Kidney (tissue), 14 donors: Measurements from ENCODE around the gene NCAN. TPM values are rescaled to one million over a fixed set of nuclear protein-coding genes. Genes with fewer than 3 reads are reported as not detected.

Experiments
- DNase-seq, 5 donors: peaks; one replicate each; pipeline ENCODE4 v3.0.0-alpha.2; 2013 to 2020
- FAIRE-seq: peaks from 2 replicates; lab custom pipeline; 2012; peaks lifted over from hg19 to GRCh38; lab: Jason Lieb, UNC
- H3K27ac ChIP-seq, 2 donors: one replicate each; pipeline ENCODE4 v1.7.0; 2013; ENCODE audit warnings: low read depth in 2 of 2, low read length in 2 of 2, inconsistent platforms in 1 of 2
- H3K27me3 ChIP-seq: one replicate; pipeline ENCODE4 v1.7.1; 2013; ENCODE audit warnings: low read length, inconsistent platforms; ENCODE audit not compliant: control insufficient read depth, insufficient read depth
- H3K36me3 ChIP-seq, 3 donors: one replicate each; pipeline versions ENCODE4 v1.7.0 to v1.7.1; 2013; ENCODE audit warnings: low read length in 3 of 3, control low read depth in 1 of 3, inconsistent platforms in 1 of 3; ENCODE audit not compliant: insufficient read depth in 3 of 3, control insufficient read depth in 2 of 3
- H3K4me1 ChIP-seq, 3 donors: one replicate each; pipeline versions ENCODE4 v1.7.0 to v1.7.1; 2013; ENCODE audit warnings: low read length in 3 of 3, inconsistent platforms in 1 of 3, low read depth in 1 of 3; ENCODE audit not compliant: control insufficient read depth in 2 of 3, insufficient read depth in 2 of 3
- H3K4me3 ChIP-seq, 3 donors: one replicate each; pipeline versions ENCODE4 v1.7.0 to v1.8.1; 2013; ENCODE audit warnings: low read length in 3 of 3, control low read depth in 1 of 3, inconsistent platforms in 1 of 3
- H3K9ac ChIP-seq, 3 donors: one replicate each; pipeline versions ENCODE4 v1.7.0 to v1.7.1; 2013; ENCODE audit warnings: low read length in 3 of 3, control low read depth in 1 of 3, inconsistent platforms in 1 of 3
- H3K9me3 ChIP-seq, 3 donors: one replicate each; pipeline versions ENCODE4 v1.7.0 to v1.7.1; 2013; ENCODE audit warnings: low read length in 3 of 3, control low read depth in 1 of 3, inconsistent platforms in 1 of 3; ENCODE audit not compliant: control insufficient read depth in 2 of 3, insufficient read depth in 1 of 3
- intact Hi-C: fragments of 100-400 bp; cut with DNase I; formaldehyde crosslinking; loops from one replicate; pipeline ENCODE4 v1.11.1; 2022
- polyA plus RNA-seq: library from polyadenylated mRNA; stranded (reverse); fragments of 350-450 nt; fragmentation: Illumina TruSeq; extraction: RNeasy Lipid Tissue Mini Kit (QIAGEN cat#74804); gene quantifications from one replicate; pipeline ENCODE4 v1.2.3, GENCODE V29; 2014; ENCODE audit warnings: low read depth, low replicate concordance; ENCODE audit not compliant: insufficient read depth
- total RNA-seq: library from RNA; stranded (reverse); fragmentation: NEBNext Ultra II Directional; extraction: Animal tissue kit (Norgen Biotek cat#: 25700); gene quantifications from one replicate; pipeline ENCODE4 v1.2.1, GENCODE V29; 2021
- TF ChIP-seq, protein P1 (sequence below): IDR thresholded peaks from 3 replicates; pipeline ENCODE4 v1.5.1; 2012; ENCODE audit warnings: mild to moderate bottlenecking, moderate library complexity, borderline replicate concordance; ENCODE audit not compliant: insufficient read depth; ENCODE audit errors: extremely low read depth
- donor health status: control.
- donor health status: control.
- donor health status: control.
- donor health status: control.
- donor health status: control.
- donor health status: DM: yes; HTN: yes; CAD: no.
- donor health status: Normal renal cell carcinoma (clear cell type).

NCAN gene
- total and polyA plus RNA-seq, 2 donors from 2014 or later: 0.13 TPM; not detected in 1

DNA sequence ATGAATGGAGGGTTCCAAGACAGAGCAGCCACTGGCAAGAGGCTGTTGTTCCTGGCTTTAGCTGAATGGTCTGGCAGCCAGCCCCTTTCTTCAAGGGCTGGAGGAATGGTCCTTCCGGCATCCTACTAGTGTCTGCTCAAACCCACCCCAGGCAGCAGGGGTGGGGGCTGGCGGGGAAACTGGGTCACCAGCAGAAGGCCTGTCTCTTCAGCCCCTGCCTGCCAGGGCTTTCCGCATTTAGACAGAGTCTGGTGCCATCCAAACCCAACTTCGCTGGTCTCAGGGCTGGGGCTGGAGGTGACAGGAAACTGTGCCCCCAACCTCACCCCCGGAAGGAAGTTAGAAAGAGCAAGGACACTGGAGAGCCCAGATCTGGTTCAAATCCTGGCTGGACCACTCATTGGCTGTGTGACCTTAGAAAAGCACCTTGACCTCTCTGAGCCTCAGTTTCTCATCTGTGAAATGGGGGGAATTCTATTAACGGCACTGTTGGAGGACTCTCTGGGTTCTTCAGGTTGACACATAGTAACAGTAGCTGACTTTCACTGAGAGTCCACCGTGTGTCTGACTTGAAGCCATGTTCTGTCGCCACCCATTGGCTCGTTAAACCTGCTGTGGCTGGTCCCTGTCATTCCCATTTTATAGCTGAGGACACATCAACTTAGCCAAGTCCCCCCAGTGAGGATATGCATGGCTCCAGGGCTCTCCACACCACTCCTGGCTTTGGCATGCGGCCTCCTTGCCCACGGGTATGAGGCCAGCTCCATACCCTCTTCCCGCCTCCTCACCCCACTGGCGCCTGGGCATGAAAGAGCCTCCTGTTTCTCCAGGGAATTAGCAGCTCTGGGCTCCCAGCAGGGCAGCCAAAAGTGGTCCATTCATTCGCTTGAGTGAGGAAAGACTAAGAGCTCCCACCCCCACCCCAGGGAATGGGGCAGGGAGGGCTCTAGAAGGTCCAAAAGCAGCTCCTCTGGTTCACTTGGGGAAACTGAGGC, 6.0 kb upstream of the NCAN start:
- DNase-seq: peak in 2 of 5 donors; percentile 25 to 36
- no peak for FAIRE-seq

DNA sequence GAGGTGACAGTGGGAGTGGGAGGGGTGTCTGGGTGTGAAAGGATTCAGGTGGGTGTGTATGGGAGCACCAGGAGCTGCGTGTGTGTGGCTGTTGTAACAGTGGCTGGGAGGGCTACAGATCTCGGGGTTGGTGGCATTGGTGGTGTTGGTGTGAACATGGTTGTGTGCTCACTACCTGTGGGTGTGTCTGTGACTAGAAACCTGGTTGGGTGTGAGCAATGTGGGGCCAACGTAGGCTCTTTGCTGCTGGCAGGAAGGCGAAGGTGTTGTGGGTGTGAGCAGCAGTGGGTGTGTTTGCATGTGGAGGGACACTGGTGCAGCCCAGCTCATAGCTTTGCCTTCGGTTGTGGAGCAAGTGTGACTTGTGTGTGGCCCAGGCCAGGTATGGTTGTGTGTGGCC, 4.8 kb upstream of the NCAN start:
- Histone ChIP-seq H3K27me3 (peaks cover 7% of the 10 kb centered on the region), H3K4me1 (peaks cover 0 to 8% (median 0%) of the 10 kb centered on the region in 3 donors), H3K9ac (no peak overlapping the region), H3K36me3 (no peaks in the 10 kb centered on the region), H3K27ac (no peak overlapping the region), H3K9me3 (no peaks in the 10 kb centered on the region), H3K4me3 (no peak overlapping the region)
- TF ChIP-seq, protein P1, sequence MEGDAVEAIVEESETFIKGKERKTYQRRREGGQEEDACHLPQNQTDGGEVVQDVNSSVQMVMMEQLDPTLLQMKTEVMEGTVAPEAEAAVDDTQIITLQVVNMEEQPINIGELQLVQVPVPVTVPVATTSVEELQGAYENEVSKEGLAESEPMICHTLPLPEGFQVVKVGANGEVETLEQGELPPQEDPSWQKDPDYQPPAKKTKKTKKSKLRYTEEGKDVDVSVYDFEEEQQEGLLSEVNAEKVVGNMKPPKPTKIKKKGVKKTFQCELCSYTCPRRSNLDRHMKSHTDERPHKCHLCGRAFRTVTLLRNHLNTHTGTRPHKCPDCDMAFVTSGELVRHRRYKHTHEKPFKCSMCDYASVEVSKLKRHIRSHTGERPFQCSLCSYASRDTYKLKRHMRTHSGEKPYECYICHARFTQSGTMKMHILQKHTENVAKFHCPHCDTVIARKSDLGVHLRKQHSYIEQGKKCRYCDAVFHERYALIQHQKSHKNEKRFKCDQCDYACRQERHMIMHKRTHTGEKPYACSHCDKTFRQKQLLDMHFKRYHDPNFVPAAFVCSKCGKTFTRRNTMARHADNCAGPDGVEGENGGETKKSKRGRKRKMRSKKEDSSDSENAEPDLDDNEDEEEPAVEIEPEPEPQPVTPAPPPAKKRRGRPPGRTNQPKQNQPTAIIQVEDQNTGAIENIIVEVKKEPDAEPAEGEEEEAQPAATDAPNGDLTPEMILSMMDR: no peak
- DNase-seq (no peak), FAIRE-seq (no peak)
- intact Hi-C loops: no loop called here

More for the DNA sequence above, 6.0 kb upstream of the NCAN start:
- H3K36me3 ChIP-seq: no peaks in the 10 kb centered on the region
- no peak overlapping the region for H3K9ac ChIP-seq
- H3K27me3 ChIP-seq: peaks cover 2% of the 10 kb centered on the region
- peaks cover 0 to 8% (median 0%) of the 10 kb centered on the region in 3 donors for H3K4me1 ChIP-seq
- no peak overlapping the region for H3K27ac ChIP-seq
- H3K9me3 ChIP-seq: no peaks in the 10 kb centered on the region
- H3K4me3 ChIP-seq: no peak overlapping the region
- TF ChIP-seq, protein P1: no peak
- intact Hi-C loops: no loop called here

DNA sequence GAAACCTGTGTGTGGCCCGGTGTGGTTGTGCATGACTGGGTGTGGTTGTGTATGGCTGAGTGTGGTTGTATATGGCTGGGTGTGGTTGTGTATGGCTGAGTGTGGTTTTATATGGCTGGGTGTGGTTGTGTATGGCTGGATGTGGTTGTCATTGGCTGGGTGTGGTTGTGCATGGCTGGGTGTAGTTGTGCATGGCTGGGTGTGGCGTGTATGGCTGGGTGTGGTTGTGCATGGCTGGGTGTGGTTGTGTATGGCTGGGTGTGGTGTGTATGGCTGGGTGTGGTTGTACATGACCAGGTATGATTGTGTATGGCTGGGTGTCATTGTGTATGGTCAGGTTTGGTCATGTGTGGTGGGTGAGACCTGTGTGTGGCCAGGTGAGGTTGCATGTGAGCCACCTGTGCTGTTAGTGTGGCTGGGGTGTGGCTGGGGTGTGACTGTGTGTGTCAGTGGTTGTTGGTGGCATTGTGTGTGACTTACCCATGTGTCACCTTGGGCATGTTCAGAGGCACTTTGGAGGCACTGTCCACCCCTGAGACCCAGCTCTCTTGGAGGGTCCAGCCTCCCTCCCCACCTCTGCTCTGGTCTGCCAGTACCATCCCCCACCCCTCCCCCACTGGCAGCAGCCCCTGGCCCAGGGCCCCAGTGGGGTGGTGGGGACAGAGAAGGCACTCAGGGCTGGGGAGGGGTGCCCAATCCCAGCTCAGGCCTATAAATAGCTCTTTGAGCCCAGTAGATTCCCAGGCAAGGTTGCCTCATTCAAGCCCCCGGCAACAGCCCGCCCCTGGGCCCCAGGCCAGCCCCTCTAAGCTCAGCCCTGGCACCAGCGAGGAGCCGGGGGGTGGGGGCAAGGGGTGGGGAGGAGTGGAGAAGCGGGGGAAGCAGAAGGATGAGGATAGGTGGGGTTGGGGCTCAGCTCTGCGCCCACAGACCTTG, 3.9 kb upstream of the NCAN start:
- H3K27me3 ChIP-seq: peaks cover 10% of the 10 kb centered on the region
- no peak overlapping the region for H3K4me3 ChIP-seq
- FAIRE-seq: no peak

More for the DNA sequence above, 3.9 kb upstream of the NCAN start:
- no peak for DNase-seq
- no peak overlapping the region for H3K27ac ChIP-seq
- H3K9me3 ChIP-seq: no peaks in the 10 kb centered on the region
- H3K36me3 ChIP-seq: no peaks in the 10 kb centered on the region
- H3K9ac ChIP-seq: no peak overlapping the region
- intact Hi-C loops: no loop called here
- peaks cover 0 to 1% (median 0%) of the 10 kb centered on the region in 3 donors for H3K4me1 ChIP-seq
- TF ChIP-seq, protein P1: no peak
